Measurements from ENCODE around the gene AREL1.

The AREL1 gene

GRCh38 chr14:74661726-74662450, 51.0 kb downstream of the AREL1 start:
- TF ChIP-seq CTCF (conservative IDR thresholded peaks at IDR 0.05; ENCODE audit: low read length), result no peak
- no peak overlapping the region for H3K4me3 ChIP-seq (ENCODE audit: low read length)
- DNase-seq (ENCODE audit: low read depth), result no peak

DNA sequence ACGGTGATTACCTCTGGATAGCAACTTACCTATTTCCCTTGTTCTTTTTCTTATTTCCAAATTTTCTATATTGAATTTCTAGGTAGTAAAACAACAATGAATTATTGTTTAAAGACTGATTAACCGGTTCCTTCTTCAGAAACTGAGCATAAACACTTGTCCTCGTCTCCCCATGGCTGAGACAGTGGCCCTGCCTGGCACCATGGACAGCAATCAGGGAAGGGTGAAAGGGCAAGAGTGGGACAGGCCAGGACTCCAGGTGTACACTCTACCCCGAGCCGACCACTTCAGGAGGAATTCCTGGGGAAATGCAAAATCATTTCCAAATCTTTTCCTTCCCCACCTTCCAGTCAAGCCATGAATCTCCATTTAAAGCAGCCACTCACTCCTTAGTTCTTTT, 52.0 kb downstream of the AREL1 start:
- no peak for DNase-seq (ENCODE audit: low read depth)
- no peak for TF ChIP-seq CTCF (conservative IDR thresholded peaks at IDR 0.05; ENCODE audit: low read length)
- H3K4me3 ChIP-seq (ENCODE audit: low read length), result no peak overlapping the region

GRCh38 chr14:74660167-74660566, 52.7 kb downstream of the AREL1 start:
- H3K4me3 ChIP-seq (ENCODE audit: low read length), result no peak overlapping the region
- no peak for DNase-seq (ENCODE audit: low read depth)
- no peak for TF ChIP-seq CTCF (conservative IDR thresholded peaks at IDR 0.05; ENCODE audit: low read length)

DNA sequence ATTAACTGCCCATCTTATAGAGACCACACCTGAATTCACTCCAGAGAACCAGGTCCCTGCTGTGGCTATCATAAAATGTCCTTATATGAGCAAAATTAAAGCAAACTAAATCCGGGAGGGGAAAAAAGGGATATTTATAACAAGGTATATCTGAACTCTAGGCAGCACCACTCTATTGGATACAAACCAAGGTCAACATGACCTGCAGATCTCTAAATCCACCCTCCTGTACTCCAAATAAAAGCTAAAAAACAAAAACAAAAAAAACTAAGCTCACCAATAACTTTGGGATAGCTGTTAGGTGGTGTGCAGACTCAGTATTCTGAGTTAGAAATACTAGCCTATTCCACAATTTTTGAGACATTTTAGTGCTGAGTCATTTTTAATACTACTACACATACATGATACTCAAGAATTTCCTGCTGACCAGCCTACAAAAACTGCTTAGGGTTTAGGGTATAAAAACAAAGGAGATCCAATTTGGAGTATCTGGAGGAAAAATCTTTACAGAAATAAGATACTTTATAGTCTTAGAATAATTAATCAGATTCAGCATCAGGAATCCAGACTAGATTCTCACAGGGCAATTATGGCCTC, 54.2 kb downstream of the AREL1 start:
- peak; percentile 66 for DNase-seq (ENCODE audit: low read depth)

GRCh38 chr14:74656964-74657363, 55.9 kb downstream of the AREL1 start:
- no peak overlapping the region for H3K4me3 ChIP-seq (ENCODE audit: low read length)
- TF ChIP-seq CTCF (conservative IDR thresholded peaks at IDR 0.05; ENCODE audit: low read length), result no peak
- no peak for DNase-seq (ENCODE audit: low read depth)

More for the DNA sequence above, 54.2 kb downstream of the AREL1 start:
- H3K4me3 ChIP-seq (ENCODE audit: low read length), result no peak overlapping the region
- no peak for TF ChIP-seq CTCF (conservative IDR thresholded peaks at IDR 0.05; ENCODE audit: low read length)

GRCh38 chr14:74655599-74656395, 57.1 kb downstream of the AREL1 start:
- H3K4me3 ChIP-seq (ENCODE audit: low read length), result no peak overlapping the region
- no peak for TF ChIP-seq CTCF (conservative IDR thresholded peaks at IDR 0.05; ENCODE audit: low read length)
- peak; percentile 90 for DNase-seq (ENCODE audit: low read depth)
